AG08396 (cell line): ENCODE results near the gene COPB1.
A peak's percentile ranks its signal among the peaks of the same experiment; 100 is the strongest.
"Not testable (repeated sequence)": the region's sequence is repeated elsewhere in the genome, so short reads cannot be mapped to it uniquely, and the experiment has no call there.

Source experiments
- DNase-seq: peaks from one replicate; pipeline ENCODE4 v3.0.0; 2012; ENCODE audit warnings: low spot score, mixed read lengths

The COPB1 gene, protein sequence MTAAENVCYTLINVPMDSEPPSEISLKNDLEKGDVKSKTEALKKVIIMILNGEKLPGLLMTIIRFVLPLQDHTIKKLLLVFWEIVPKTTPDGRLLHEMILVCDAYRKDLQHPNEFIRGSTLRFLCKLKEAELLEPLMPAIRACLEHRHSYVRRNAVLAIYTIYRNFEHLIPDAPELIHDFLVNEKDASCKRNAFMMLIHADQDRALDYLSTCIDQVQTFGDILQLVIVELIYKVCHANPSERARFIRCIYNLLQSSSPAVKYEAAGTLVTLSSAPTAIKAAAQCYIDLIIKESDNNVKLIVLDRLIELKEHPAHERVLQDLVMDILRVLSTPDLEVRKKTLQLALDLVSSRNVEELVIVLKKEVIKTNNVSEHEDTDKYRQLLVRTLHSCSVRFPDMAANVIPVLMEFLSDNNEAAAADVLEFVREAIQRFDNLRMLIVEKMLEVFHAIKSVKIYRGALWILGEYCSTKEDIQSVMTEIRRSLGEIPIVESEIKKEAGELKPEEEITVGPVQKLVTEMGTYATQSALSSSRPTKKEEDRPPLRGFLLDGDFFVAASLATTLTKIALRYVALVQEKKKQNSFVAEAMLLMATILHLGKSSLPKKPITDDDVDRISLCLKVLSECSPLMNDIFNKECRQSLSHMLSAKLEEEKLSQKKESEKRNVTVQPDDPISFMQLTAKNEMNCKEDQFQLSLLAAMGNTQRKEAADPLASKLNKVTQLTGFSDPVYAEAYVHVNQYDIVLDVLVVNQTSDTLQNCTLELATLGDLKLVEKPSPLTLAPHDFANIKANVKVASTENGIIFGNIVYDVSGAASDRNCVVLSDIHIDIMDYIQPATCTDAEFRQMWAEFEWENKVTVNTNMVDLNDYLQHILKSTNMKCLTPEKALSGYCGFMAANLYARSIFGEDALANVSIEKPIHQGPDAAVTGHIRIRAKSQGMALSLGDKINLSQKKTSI

DNA sequence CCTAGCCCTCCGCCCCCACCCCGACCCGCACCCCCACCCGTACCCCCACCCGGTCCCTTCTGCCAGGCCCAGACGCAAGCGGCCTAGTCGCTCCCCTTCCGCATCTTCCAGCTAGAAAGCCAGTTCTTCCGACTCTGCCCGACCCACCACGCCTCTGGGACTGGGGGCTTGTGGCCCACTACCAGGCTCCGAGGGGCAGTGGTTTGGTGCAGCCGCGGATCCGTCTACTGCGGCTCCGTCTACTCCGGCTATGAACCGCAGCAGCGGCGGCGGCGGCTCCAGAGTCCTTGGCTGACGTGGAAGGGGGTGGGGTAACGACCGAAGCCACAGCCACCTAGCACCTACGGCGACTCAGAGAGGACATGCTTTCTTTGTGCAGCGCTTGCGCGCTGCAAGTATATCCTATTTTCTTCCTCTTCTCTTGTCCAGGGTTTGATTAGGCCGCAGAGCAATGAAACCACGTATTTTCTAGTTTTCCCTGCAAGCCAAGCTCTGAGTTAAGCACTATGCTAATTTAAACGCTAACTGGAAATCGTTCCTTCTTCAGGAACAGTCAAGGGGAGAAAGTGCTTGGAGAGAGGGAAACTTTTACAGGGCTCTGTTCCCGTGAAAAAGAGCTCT lies at the start of gene COPB1:
Gene COPB1, minus strand, starts transcription at position 252 of the 621 bp plus-strand sequence. CDS start 883 bp downstream, outside the sequence.
- DNase-seq, result peak; percentile 90

DNA sequence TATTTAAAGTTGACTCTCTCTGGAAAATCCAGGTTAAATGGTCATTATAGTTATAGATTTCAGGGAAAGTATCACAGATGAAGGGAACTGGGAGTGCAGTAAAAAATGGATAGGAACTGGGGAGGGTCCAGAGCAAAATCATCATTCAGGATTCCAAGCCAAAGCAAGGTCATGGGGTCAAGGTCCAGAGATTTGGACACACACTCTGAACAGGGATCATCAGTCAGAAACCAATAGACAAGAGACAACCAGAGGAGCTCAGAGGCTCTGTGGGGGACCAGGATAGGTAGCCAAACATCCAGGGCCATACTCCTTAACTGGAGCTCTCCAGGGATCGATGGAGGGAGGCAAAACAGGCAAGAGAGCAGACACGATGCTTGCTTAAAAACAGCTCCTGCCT lies 47.8 kb upstream of the COPB1 start:
- no peak for DNase-seq

GRCh38 chr11:14546672-14547071 lies 47.1 kb upstream of the COPB1 start:
- no peak for DNase-seq

GRCh38 chr11:14544611-14545010 lies 45.0 kb upstream of the COPB1 start:
- DNase-seq, result no peak

DNA sequence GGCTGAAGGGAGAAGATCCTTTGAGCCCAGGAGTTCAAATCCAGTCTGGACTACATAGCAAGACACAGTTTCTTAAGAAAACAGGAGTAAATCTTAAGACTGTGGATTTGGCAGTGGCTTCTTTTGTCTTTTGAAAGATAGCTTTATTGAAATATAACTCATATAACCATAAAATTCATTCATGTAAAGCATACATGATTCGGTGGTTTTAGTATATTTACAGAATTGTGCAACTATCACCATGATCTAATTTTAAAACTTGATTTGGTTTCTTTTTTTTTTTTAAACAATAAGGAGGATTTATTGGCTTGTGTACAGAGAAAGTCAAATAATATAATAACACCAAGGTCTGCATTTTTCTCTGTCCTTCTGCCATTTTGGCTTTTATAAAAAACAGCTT lies 43.6 kb upstream of the COPB1 start:
- no peak for DNase-seq

GRCh38 chr11:14542324-14542723 lies 42.7 kb upstream of the COPB1 start:
- DNase-seq, result no peak

- DNase-seq, result no peak
Measured at GRCh38 chr11:14541192-14541947, 41.8 kb upstream of the COPB1 start.

- no peak for DNase-seq
Measured at GRCh38 chr11:14539982-14540421, 40.4 kb upstream of the COPB1 start.

DNA sequence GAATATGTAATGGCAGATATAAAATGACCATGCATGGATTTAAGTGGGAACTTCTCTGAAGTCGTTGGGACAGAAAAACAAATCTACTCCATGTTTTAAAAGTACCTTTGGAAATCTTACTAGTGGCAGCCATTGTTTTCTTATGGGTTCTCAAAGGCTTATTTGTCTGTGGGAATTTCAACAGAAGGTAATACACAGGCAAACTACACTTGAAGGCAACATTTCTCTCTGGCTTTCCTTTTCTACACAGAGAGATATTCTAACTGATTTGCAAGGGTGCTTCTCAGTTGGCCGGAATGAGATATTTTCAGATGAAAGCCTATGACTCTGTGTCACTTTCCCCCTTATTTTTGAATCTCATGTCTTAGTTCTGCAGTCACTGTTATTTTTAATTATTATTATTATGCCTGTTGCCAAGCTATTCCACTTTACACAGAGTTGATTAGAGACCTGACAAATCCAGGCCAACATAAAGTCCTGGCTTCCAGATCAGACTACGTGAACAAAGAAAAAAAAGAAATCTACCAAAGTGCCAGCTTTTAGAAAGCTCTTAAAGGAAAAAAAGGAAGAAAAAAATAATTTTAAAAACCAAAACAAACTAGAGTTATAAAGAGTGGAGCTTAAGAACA lies 39.4 kb upstream of the COPB1 start:
- no peak for DNase-seq

DNA sequence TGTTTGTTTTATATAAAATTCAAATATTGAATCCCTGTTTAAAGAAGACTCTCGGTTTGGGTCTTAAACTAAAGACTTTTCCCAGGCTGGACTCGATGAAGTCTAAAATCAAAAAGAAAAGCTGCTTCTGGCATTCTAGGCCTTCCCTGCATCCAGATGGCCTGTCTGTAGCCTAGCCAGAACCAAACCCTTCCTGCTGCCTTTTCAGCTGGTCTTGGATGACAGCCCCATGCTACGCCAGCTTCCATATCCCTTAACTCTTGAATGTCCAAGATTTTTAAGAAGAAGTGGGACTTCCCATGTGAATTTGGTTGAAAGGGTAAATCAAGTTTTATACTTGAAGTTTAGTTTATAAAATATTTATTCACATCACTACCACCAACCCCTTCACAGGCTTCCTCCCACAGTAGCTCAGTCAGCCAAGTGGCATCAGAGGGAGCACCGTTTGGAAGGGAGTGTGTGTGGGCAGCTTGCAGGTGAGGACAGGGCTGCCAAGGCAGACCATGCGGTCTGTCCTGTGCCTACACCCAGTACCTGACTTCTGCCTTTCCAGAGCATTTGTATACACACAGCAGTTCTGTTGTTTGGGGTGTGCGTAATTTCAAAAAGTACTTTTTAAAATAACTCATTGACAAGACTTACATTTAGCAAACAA lies 38.8 kb upstream of the COPB1 start:
- DNase-seq, result no peak

DNA sequence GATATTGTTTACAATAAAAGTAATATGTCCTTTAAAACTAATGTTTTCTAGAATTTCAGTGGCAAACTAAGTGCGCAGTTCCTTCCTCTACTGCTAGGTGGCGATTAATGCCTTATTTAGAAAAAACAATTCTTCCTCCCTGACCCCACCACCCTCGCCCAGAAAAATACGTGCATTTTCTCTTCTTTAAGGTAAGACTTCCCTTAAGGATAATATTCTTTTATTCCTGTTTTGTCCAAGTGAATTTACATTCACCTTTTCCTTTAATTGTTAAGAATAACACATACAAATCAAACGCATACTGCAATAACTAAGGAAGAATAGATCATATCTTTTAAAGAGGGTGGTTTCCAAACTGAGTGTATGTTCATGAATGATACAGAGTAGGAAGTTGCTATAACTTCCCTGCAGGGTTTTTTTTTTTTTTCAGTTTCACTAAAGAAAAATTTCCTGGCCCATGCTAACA lies 37.6 kb upstream of the COPB1 start:
- DNase-seq, result peak; percentile 40

- not testable (repeated sequence) for DNase-seq
Measured at GRCh38 chr11:14535166-14535565, 35.6 kb upstream of the COPB1 start.

- DNase-seq, result no peak
Measured at GRCh38 chr11:14529951-14530350, 30.3 kb upstream of the COPB1 start.

DNA sequence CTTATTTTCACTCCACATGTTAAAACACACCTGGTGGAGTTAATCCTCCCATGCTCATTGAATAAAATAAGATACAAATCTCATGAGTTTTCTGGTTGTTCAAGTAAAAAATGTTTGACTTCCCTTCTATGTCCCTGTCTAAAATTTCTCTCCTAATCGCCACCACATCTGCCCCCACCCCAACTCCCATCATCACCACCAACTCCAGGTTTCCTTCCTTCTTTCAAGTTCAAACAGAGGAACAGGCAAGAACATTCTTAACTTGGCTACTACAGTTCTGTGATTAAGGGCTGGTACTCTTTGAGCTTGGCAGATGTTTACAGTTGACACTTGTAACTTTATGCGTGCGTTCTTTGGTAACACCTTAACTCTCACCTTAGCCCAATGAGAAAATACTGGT lies 29.7 kb upstream of the COPB1 start:
- no peak for DNase-seq

DNA sequence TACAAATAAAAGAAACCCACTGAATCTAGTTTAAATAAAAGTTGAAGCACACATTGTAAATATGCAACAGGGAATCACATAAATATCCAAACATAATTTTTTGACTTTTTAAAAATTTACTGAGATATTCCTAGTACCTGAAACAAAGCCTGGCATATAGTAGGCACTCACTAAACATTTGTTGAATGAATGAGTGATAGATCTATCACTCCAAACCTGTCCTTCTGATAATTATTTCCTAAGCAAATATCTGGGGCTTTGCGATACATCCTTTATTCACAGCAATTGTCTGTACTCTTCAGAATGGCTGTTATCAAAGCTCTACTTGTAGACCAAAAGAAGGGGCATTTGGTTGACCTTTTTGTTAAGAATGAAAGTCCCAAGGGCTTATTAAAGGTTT lies 23.2 kb upstream of the COPB1 start:
- no peak for DNase-seq

DNA sequence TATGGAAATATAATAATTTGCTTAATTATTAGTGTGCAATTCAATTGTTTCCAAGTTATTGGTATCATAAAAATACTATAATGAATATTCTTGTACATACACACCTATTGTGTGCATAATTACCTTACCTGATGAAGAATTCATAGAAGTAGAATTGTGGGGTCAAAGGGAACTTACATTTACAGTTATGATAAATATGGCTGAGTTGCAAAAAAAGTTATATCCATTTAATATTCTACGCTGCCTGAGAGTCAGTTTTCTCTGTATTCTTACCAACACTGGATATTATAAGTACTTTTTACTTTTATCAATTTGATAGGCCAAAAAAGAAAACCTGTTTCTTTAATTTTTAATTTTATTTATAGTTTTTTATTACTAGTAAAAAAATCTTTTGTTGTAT lies 22.6 kb upstream of the COPB1 start:
- no peak for DNase-seq

DNA sequence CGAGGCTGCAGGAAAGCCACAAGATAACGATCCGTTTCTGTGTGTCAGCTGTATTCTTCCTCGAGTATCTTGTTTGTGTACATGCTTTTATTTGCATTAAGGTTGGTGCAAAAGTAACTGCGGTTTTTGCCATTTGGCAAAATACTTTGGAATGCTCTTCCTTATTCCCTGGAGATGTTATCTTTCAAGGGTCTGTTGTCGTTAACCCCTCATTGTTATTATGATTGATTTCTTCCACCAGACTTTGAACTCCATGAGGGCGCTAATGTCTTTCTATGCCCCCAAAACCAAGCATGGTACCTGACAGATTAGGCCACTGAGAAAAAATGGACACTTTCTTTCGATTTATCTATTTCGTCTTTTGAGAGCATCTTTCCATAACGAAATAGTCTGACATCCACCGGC lies 21.1 kb upstream of the COPB1 start:
- DNase-seq, result no peak

GRCh38 chr11:14519917-14520746 lies 20.5 kb upstream of the COPB1 start, which contains the start of gene PSMA1:
Gene PSMA1, minus strand, starts transcription at chr11:14520386. Its CDS starts 87 bp downstream, at chr11:14520299.
- peak; percentile 89 for DNase-seq

GRCh38 chr11:14519597-14519916 lies 19.9 kb upstream of the COPB1 start:
- DNase-seq, result peak; percentile 12

- DNase-seq, result no peak
Measured at GRCh38 chr11:14518820-14519219, 19.2 kb upstream of the COPB1 start.
